Measurements from ENCODE around the gene CELF5. TPM values are rescaled to one million over a fixed set of nuclear protein-coding genes. Genes with fewer than 3 reads are reported as not detected.

Gene CELF5
- total RNA-seq, 2 experiments from 2014 or later: 0.20 to 0.56 TPM

DNA sequence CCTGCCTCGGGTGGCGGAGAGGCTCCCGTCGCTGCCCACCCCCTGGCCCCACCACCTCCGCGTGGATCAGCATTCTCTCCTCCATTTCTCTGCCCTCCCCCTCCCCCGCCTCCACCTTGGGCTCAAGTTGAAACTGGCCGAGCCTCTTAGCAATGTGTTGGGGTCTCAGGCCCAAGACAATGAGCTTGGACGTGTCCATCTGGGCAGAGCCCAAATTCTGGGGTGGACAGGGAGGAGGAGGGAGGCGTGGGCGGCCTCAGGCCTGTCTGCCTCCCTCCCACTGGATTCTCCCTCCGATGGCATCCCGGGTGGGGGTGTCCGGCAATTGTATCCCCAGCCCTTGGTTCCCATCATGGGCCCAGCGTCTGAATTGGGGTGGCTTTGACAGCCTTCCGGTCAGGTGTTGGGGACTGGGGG is 1.2 kb downstream of the CELF5 start:
- CTCF ChIA-PET: no interaction called here
- no peak for TF ChIP-seq CTCF (IDR thresholded peaks at IDR 0.05)
- intact Hi-C loops (cut with micrococcal nuclease): no loop called here
- ATAC-seq: no peak
- H3K36me3 Mint-ChIP-seq (ENCODE audit: low read depth): no peaks in the 10 kb centered on the region
- peaks cover 24% of the 10 kb centered on the region for H3K27me3 Mint-ChIP-seq
- H3K27ac Mint-ChIP-seq: no peak overlapping the region
- POLR2A ChIA-PET: no interaction called here
- no peak for DNase-seq
- H3K4me1 Mint-ChIP-seq (ENCODE audit: low read depth): no peaks in the 10 kb centered on the region
- H3K4me3 Mint-ChIP-seq: no peak overlapping the region
- H3K9me3 Mint-ChIP-seq: no peaks in the 10 kb centered on the region

- no peak overlapping the region for H3K27ac Mint-ChIP-seq
These were observed 2.7 kb downstream of the CELF5 start for GRCh38 chr19:3227054-3227626.

GRCh38 chr19:3229346-3229743 is 4.9 kb downstream of the CELF5 start:
- intact Hi-C loops (cut with micrococcal nuclease): no loop called here
- ChIA-PET POLR2A (interaction anchor here (0.8 kb wide), 1 partner anchor 225 kb away, joined by 3 read pairs; no protein-coding TSS in a partner anchor), CTCF (no interaction called here)
- Mint-ChIP-seq H3K27me3 (peaks cover 25% of the 10 kb centered on the region), H3K4me1 (ENCODE audit: low read depth) (no peaks in the 10 kb centered on the region), H3K36me3 (ENCODE audit: low read depth) (no peaks in the 10 kb centered on the region), H3K9me3 (no peaks in the 10 kb centered on the region), H3K27ac (no peak overlapping the region), H3K4me3 (no peak overlapping the region)
- ATAC-seq (no peak), DNase-seq (no peak)
- no peak for TF ChIP-seq CTCF (IDR thresholded peaks at IDR 0.05)

More at GRCh38 chr19:3227054-3227626, 2.7 kb downstream of the CELF5 start:
- no peaks in the 10 kb centered on the region for H3K4me1 Mint-ChIP-seq (ENCODE audit: low read depth)
- no peak for DNase-seq
- no peak overlapping the region for H3K4me3 Mint-ChIP-seq
- no peak for TF ChIP-seq CTCF (IDR thresholded peaks at IDR 0.05)
- POLR2A ChIA-PET: no interaction called here
- intact Hi-C loops (cut with micrococcal nuclease): no loop called here
- CTCF ChIA-PET: no interaction called here
- no peak for ATAC-seq
- peaks cover 24% of the 10 kb centered on the region for H3K27me3 Mint-ChIP-seq
- H3K9me3 Mint-ChIP-seq: no peaks in the 10 kb centered on the region
- H3K36me3 Mint-ChIP-seq (ENCODE audit: low read depth): no peaks in the 10 kb centered on the region

DNA sequence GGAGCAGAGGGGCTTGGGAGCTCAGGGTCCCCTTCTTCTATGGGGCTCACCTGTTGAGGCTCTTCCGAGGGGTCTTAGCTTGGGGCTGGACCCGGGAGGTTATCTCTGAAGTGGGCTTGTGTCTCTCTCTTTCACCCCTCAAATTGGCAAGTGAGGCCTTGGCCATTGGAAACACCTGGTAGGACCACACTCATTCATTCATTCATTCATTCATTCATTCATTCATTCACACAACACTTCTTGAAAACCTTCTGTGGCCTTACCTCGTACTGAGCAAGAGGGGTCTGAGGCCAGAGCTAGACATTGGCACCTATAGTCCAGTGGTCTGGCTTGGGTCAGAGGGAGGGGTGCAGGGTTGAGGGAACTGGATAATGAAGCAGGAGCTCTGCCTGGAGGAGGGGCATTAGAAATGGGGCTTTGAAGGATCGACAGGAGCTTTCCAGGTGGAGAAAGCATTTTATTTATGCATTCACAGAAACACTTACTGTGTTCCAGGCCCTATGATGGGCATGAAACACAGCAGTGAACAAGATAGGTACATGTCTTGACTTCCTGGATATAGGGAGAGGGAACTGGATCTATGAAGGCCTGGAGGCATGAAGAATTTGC is 5.5 kb downstream of the CELF5 start:
- Mint-ChIP-seq H3K9me3 (no peaks in the 10 kb centered on the region), H3K27ac (no peak overlapping the region), H3K4me3 (no peak overlapping the region), H3K4me1 (ENCODE audit: low read depth) (no peaks in the 10 kb centered on the region), H3K36me3 (ENCODE audit: low read depth) (no peaks in the 10 kb centered on the region), H3K27me3 (peaks cover 25% of the 10 kb centered on the region)
- TF ChIP-seq CTCF (IDR thresholded peaks at IDR 0.05): no peak
- DNase-seq: no peak
- CTCF ChIA-PET: no interaction called here
- POLR2A ChIA-PET: interaction anchor here (1.0 kb wide), 1 partner anchor 29 kb away, joined by 3 read pairs; no protein-coding TSS in a partner anchor
- intact Hi-C loops (cut with micrococcal nuclease): no loop called here
- ATAC-seq: no peak

DNA sequence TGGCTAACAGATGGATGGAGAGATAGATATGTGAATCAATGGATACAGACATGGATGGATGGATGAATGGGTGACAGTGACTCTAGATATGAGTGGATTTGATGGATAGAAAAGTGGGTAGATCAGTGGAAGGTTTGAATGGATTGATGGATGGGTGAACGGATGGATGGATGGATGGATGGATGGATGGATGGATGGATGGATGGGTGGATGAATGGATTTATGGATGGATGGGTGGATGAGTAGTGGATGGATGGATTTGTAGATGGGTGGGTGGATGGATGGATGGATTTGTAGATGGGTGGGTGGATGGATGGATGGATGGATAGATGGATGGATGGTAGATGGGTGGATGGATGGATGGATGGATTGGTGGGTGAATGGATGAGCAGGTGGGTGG is 6.8 kb downstream of the CELF5 start:
- Mint-ChIP-seq H3K27ac (no peak overlapping the region), H3K9me3 (no peaks in the 10 kb centered on the region), H3K27me3 (peaks cover 23% of the 10 kb centered on the region), H3K36me3 (ENCODE audit: low read depth) (no peaks in the 10 kb centered on the region), H3K4me3 (no peak overlapping the region), H3K4me1 (ENCODE audit: low read depth) (no peaks in the 10 kb centered on the region)
- CTCF ChIA-PET: no interaction called here
- DNase-seq: no peak
- ATAC-seq: no peak
- POLR2A ChIA-PET: no interaction called here
- intact Hi-C loops (cut with micrococcal nuclease): no loop called here
- TF ChIP-seq CTCF (IDR thresholded peaks at IDR 0.05): no peak
